MM.1S (cell line): ENCODE data around the gene SLC12A6.

Source experiments
- DNase-seq: peaks from one replicate; pipeline ENCODE4 v3.0.0-alpha.2; 2015
- H2AFZ ChIP-seq: fragments of 300-600 bp; sonication (generic); 2 replicates; pipeline ENCODE4 v1.6.0; 2016; ENCODE audit warnings: antibody characterized with exemption, low read length
- H3F3A ChIP-seq: fragments of 300-600 bp; sonication (generic); 2 replicates; pipeline ENCODE4 v1.6.1; 2016; ENCODE audit warnings: mild to moderate bottlenecking, antibody characterized with exemption, low read length, moderate library complexity, mixed read lengths; ENCODE audit not compliant: insufficient read depth
- H3K27ac ChIP-seq: fragments of 300-600 bp; sonication (generic); 2 replicates; pipeline ENCODE4 v1.5.1; 2016; ENCODE audit warnings: mild to moderate bottlenecking, low read length
- H3K27me3 ChIP-seq: fragments of 300-600 bp; sonication (generic); replicated peaks from 2 replicates; pipeline ENCODE4 v1.6.0; 2016; ENCODE audit warnings: low read length; ENCODE audit not compliant: insufficient read depth
- H3K36me3 ChIP-seq: fragments of 300-600 bp; sonication (generic); replicated peaks from 2 replicates; pipeline ENCODE4 v1.6.1; 2016; ENCODE audit warnings: mild to moderate bottlenecking, low read length, mixed read lengths; ENCODE audit not compliant: insufficient read depth
- H3K4me1 ChIP-seq: fragments of 300-600 bp; sonication (generic); 2 replicates; pipeline ENCODE4 v1.6.1; 2016; ENCODE audit warnings: low read length, mixed read lengths
- H3K4me2 ChIP-seq: fragments of 300-600 bp; sonication (generic); 2 replicates; pipeline ENCODE4 v1.6.0; 2016; ENCODE audit warnings: low read depth, low read length
- H3K4me3 ChIP-seq: fragments of 300-600 bp; sonication (generic); 2 replicates; pipeline ENCODE4 v1.5.1; 2016; ENCODE audit warnings: low read length, mixed read lengths
- H3K79me2 ChIP-seq: fragments of 300-600 bp; sonication (generic); 2 replicates; pipeline ENCODE4 v1.6.1; 2016; ENCODE audit warnings: mixed run types, low read length, mixed read lengths
- H3K9ac ChIP-seq: fragments of 300-600 bp; sonication (generic); 2 replicates; pipeline ENCODE4 v1.6.1; 2016; ENCODE audit warnings: low read length, mixed read lengths
- H3K9me2 ChIP-seq: fragments of 300-600 bp; sonication (generic); replicated peaks from 2 replicates; pipeline ENCODE4 v1.6.1; 2016; ENCODE audit warnings: mild to moderate bottlenecking, low read length, mixed read lengths; ENCODE audit not compliant: insufficient read depth
- H3K9me3 ChIP-seq: fragments of 300-600 bp; sonication (generic); replicated peaks from 2 replicates; pipeline ENCODE4 v1.6.1; 2016; ENCODE audit warnings: mild to moderate bottlenecking, low read length, mixed read lengths; ENCODE audit not compliant: insufficient read depth
- H4K20me1 ChIP-seq: fragments of 300-600 bp; sonication (generic); 2 replicates; pipeline ENCODE4 v1.6.1; 2016; ENCODE audit warnings: mild to moderate bottlenecking, low read length, moderate library complexity, mixed read lengths; ENCODE audit not compliant: insufficient read depth
- CTCF ChIP-seq: fragments of 300-600 bp; sonication (generic); IDR thresholded peaks from 2 replicates; pipeline ENCODE4 v1.5.1; 2016; ENCODE audit warnings: antibody characterized with exemption, low read length, mixed read lengths
- EZH2 ChIP-seq: fragments of 300-600 bp; sonication (generic); optimal IDR thresholded peaks from 2 replicates; pipeline ENCODE3; 2017; ENCODE audit warnings: low read depth, mild to moderate bottlenecking, antibody characterized with exemption, low read length, mixed read lengths
- EZH2phosphoT487 ChIP-seq: fragments of 300-600 bp; sonication (generic); IDR thresholded peaks from 2 replicates; pipeline ENCODE4 v1.6.1; 2018; ENCODE audit warnings: antibody characterized with exemption, low read length

Gene SLC12A6

GRCh38 chr15:34362047-34362773 is 24.6 kb upstream of the SLC12A6 start:
- Histone ChIP-seq H3K4me1 (peaks cover 13% of the 10 kb centered on the region), H3K79me2 (peaks cover 47% of the 10 kb centered on the region), H3K4me2 (no peak overlapping the region), H3F3A (peaks cover 9% of the 10 kb centered on the region), H2AFZ (no peak overlapping the region), H4K20me1 (no peaks in the 10 kb centered on the region), H3K27me3 (no peaks in the 10 kb centered on the region), H3K36me3 (no peaks in the 10 kb centered on the region), H3K4me3 (no peak overlapping the region), H3K9me2 (no peaks in the 10 kb centered on the region), H3K27ac (no peak overlapping the region), H3K9me3 (no peaks in the 10 kb centered on the region), H3K9ac (no peak overlapping the region)
- no peak for DNase-seq
- TF ChIP-seq CTCF (no peak), EZH2 (no peak), EZH2phosphoT487 (no peak)

- no peak for DNase-seq
- H3K27me3 ChIP-seq, result no peaks in the 10 kb centered on the region
- H3F3A ChIP-seq, result peaks cover 8% of the 10 kb centered on the region
- peaks cover 13% of the 10 kb centered on the region for H3K4me1 ChIP-seq
- H3K4me2 ChIP-seq, result no peak overlapping the region
- no peaks in the 10 kb centered on the region for H4K20me1 ChIP-seq
- no peak overlapping the region for H2AFZ ChIP-seq
- H3K79me2 ChIP-seq, result peaks cover 41% of the 10 kb centered on the region
- no peak overlapping the region for H3K27ac ChIP-seq
- H3K4me3 ChIP-seq, result no peak overlapping the region
- H3K9me3 ChIP-seq, result no peaks in the 10 kb centered on the region
- H3K9ac ChIP-seq, result no peak overlapping the region
- no peaks in the 10 kb centered on the region for H3K36me3 ChIP-seq
- H3K9me2 ChIP-seq, result no peaks in the 10 kb centered on the region
- TF ChIP-seq EZH2phosphoT487 (no peak), CTCF (no peak), EZH2 (no peak)
These were observed 23.7 kb upstream of the SLC12A6 start for GRCh38 chr15:34361278-34361677.

- no peaks in the 10 kb centered on the region for H3K27me3 ChIP-seq
- H2AFZ ChIP-seq, result no peak overlapping the region
- no peak overlapping the region for H3K4me3 ChIP-seq
- H3K27ac ChIP-seq, result no peak overlapping the region
- H3F3A ChIP-seq, result no peaks in the 10 kb centered on the region
- H3K9me2 ChIP-seq, result no peaks in the 10 kb centered on the region
- H4K20me1 ChIP-seq, result no peaks in the 10 kb centered on the region
- no peaks in the 10 kb centered on the region for H3K9me3 ChIP-seq
- no peaks in the 10 kb centered on the region for H3K36me3 ChIP-seq
- no peak overlapping the region for H3K4me2 ChIP-seq
- peaks cover 31% of the 10 kb centered on the region for H3K79me2 ChIP-seq
- H3K9ac ChIP-seq, result no peak overlapping the region
- peaks cover 7% of the 10 kb centered on the region for H3K4me1 ChIP-seq
- no peak for DNase-seq
- TF ChIP-seq CTCF, result no peak
- TF ChIP-seq EZH2, result no peak
- no peak for TF ChIP-seq EZH2phosphoT487
These were observed 22.7 kb upstream of the SLC12A6 start for GRCh38 chr15:34360298-34360697.
